ENCODE results near the gene STK32A. TPM values are rescaled to one million over a fixed set of nuclear protein-coding genes. Genes with fewer than 3 reads are reported as not detected.

Gene STK32A
- total RNA-seq, 1 experiment from 2014 or later, result 1.3 TPM

- Histone ChIP-seq H3K9ac (ENCODE audit: extremely low read depth, insufficient read length, low read length) (no peak overlapping the region), H3T11ph (ENCODE audit: low read length) (no peak overlapping the region), H2AK5ac (ENCODE audit: insufficient read length, low read length) (no peak overlapping the region), H2AFZ (ENCODE audit: low read length) (no peak overlapping the region), H3K23ac (ENCODE audit: insufficient read length, low read depth, low read length) (no peak overlapping the region), H3K27me3 (ENCODE audit: insufficient read depth, low read length) (no peaks in the 10 kb centered on the region), H3K18ac (ENCODE audit: insufficient read length, low read depth, low read length) (no peak overlapping the region), H2BK120ac (ENCODE audit: low read depth, low read length, poor library complexity, severe bottlenecking) (no peak overlapping the region), H3K23me2 (ENCODE audit: insufficient read length, low read depth, low read length, poor library complexity, severe bottlenecking) (no peaks in the 10 kb centered on the region), H4K20me1 (ENCODE audit: control insufficient read depth, insufficient read depth, insufficient read length) (no peaks in the 10 kb centered on the region), H2BK12ac (ENCODE audit: insufficient read length, low read depth, low read length) (no peak overlapping the region), H4K5ac (ENCODE audit: insufficient read length, low read depth, low read length) (no peak overlapping the region), H4K91ac (ENCODE audit: insufficient read length, low read depth, low read length) (no peak overlapping the region), H3K14ac (ENCODE audit: insufficient read depth, low read length) (no peak overlapping the region), H2BK20ac (ENCODE audit: low read depth, low read length, poor library complexity, severe bottlenecking) (no peak overlapping the region), H2BK15ac (ENCODE audit: low read depth, low read length) (no peak overlapping the region), H4K8ac (replicated peaks; ENCODE audit: insufficient read length, low read depth, low read length) (no peak overlapping the region), H3K79me2 (ENCODE audit: insufficient read depth, low read length) (no peaks in the 10 kb centered on the region), H3K9me3 (ENCODE audit: control insufficient read depth, low read depth, low read length) (no peaks in the 10 kb centered on the region), H3K4me1 (ENCODE audit: insufficient read depth, low read length) (no peaks in the 10 kb centered on the region), H3K56ac (ENCODE audit: insufficient read length, low read depth, low read length) (no peak overlapping the region), H3K27ac (ENCODE audit: insufficient read length, low read depth, low read length) (no peak overlapping the region), H3K4me2 (ENCODE audit: insufficient read depth, insufficient read length, low read length) (no peak overlapping the region), H3K4ac (ENCODE audit: low read depth, low read length) (no peak overlapping the region), H3K79me1 (ENCODE audit: insufficient read depth, low read depth, low read length, poor library complexity, severe bottlenecking) (no peaks in the 10 kb centered on the region), H2BK5ac (ENCODE audit: insufficient read length, low read length) (no peak overlapping the region)
- no peaks in the 10 kb centered on the region for H3K36me3 Mint-ChIP-seq (ENCODE audit: insufficient read depth in 1 of 3, low read depth in 3 of 3)
- no peaks in the 10 kb centered on the region for H3K9me3 Mint-ChIP-seq
- no peak for DNase-seq
- TF ChIP-seq CTCF (conservative IDR thresholded peaks at IDR 0.05), result no peak
- no peaks in the 10 kb centered on the region; the same call in none of the 2 replicates for H3K27me3 Mint-ChIP-seq (ENCODE audit: low read depth)
- H3K27ac Mint-ChIP-seq, result no peak overlapping the region
- no peak overlapping the region for H3K4me3 Mint-ChIP-seq
- WGBS (ENCODE audit: extremely low coverage, insufficient read length, low lambda C conversion rate), result no CpG with 5 or more reads among the region's 5 CpGs
- peaks cover 3 to 11% of the 10 kb centered on the region in 2 experiments for H3K4me1 Mint-ChIP-seq
Observed at GRCh38 chr5:147348451-147348850, 113.6 kb downstream of the STK32A start.

All from H9 (cell line).